HG03575 (cell line): ENCODE results near the gene ATRNL1.
A peak's percentile ranks its signal among the peaks of the same experiment; 100 is the strongest.
"Not testable (repeated sequence)": the region's sequence is repeated elsewhere in the genome, so short reads cannot be mapped to it uniquely, and the experiment has no call there.

Experiments used
- ATAC-seq: cut with Tn5 transposase; IDR thresholded peaks from one replicate; pipeline ENCODE4 v1.9.1; 2021; ENCODE audit not compliant: unreplicated experiment, insufficient number of reproducible peaks, low FRiP score; ENCODE audit errors: extremely low read depth

Gene ATRNL1

GRCh38 chr10:115171392-115171960 lies 78.3 kb downstream of the ATRNL1 start:
- no peak for ATAC-seq

- no peak for ATAC-seq
Observed at GRCh38 chr10:115173915-115174443, 80.8 kb downstream of the ATRNL1 start.

DNA sequence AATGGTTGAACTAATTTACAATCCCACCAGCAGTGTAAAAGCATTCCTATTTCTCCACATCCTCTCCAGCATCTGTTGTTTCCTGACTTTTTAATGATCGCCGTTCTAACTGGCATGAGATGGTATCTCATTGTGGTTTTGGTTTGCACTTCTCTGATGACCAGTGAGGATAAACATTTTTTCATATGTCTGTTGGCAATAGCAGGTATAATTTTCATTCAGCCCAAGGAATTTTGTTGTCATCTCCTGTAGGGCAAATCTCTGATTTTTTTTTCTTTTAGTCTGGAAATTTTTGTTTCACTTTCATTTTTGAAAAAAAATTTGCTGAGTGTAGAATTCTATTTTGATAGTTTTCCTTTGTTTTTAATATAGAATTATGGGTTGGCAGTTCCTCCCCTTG lies 114.1 kb downstream of the ATRNL1 start:
- ATAC-seq = not testable (repeated sequence)

- ATAC-seq = peak; percentile 55
Observed at GRCh38 chr10:115209133-115209532, 116.0 kb downstream of the ATRNL1 start.

- no peak for ATAC-seq
Observed at GRCh38 chr10:115214829-115215228, 121.7 kb downstream of the ATRNL1 start.

GRCh38 chr10:115219203-115219602 lies 126.0 kb downstream of the ATRNL1 start:
- ATAC-seq = no peak

DNA sequence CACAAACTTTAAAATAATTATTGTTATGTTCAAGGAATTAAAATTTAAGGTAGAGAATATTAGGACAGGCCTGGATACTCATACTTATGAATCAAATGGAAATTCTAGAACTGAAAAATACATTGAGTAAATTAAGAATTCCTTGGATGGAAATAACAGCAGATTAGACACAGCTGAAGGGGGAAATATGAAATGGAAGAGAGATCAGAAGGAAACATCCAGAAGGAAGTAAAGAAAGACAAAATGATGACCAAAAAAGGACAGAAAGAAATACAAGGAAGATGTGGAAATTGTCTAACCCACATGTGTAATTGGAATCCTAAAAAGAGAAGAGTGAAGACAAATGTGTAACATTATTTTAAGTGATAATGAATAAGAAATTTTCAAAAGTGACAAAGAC lies 128.9 kb downstream of the ATRNL1 start:
- ATAC-seq = no peak

DNA sequence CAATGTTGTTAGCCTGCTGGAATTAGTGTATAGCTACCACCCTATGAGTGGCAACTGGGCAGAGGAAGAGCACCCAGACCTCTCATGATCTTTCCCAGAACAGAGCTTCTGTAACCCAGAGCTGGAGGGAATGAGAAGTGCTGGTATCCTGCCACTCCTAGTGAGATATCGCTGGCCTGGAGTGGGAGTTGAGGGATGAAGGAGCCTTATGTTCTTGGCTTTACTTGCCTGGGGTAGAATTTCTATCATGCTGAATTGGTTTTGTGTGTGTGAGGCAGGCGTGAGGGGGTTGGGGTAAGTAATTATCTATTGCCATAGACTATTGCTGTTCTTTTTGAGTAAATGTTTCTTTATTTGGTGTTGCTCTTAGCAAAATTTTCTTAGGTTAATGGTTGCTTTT lies 146.6 kb downstream of the ATRNL1 start:
- ATAC-seq = no peak

- ATAC-seq = no peak
Observed at GRCh38 chr10:115250784-115251183, 157.6 kb downstream of the ATRNL1 start.

- ATAC-seq = not testable (repeated sequence)
Observed at GRCh38 chr10:115253765-115254164, 160.6 kb downstream of the ATRNL1 start.

DNA sequence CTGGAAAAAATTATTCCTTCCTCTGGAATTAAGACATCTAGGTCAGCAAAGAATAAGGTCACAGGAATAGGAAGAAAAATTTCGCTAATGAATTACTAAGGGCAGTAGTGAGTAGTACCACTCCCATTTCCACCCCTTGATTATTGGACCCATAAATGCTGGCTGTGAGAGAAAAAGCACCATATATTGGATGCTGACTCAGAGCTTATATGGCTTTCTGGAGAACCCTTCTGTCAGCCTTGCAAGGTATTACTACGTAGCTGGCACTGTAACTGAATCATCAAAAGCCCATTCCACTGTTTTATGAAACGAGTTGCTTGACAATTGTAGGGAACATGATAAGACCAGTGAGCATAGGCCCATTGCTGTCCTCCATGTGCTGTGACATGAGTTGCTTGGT lies 179.3 kb downstream of the ATRNL1 start:
- ATAC-seq = no peak

- no peak for ATAC-seq
Observed at GRCh38 chr10:115278294-115278693, 185.1 kb downstream of the ATRNL1 start.

DNA sequence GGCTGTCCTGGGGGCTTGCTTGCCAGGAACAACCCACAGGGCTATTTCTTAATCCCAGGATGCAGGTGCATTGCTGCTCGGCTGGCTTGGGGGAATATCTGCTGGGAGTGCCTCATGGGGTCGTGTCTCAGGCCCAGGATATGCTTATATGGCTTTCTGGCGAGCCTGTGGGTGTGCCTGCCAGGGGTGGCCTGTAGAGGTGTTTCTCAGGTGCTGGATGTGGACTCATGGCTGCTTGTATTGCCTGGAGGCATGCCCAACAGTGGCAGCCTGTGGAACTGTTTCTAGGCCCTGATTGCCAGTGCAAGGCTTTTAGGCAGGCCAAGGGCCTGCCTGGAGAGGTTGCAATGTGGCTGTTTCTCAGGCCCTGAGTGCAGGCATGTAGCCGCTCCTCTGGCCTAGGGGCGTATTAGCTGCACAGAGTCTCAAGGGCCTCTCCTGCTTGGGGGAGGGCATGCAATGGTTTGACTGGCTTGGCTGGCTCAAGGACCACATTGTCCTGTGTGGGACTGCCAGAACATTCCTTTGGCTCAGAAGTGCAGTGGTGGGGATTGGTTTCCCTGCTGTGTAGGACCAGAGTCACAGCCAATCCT lies 202.1 kb downstream of the ATRNL1 start:
- ATAC-seq = no peak

DNA sequence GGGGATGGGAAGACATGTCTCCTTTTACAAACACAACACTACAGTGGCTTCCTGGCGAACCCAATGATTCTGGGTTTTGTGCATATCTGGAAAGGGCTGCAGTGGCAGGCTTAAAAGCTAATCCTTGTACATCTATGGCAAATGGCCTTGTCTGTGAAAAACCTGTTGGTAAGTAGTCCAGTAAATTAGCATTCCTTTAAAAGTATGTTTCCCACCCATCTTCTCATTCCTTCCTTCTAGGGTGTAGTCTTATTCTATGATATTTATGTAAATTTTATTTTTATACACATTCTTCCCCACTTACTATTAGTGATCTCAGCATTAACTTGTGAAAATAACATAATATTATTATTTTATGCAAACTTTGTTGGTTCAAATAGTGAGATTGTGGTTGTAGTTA lies 206.9 kb downstream of the ATRNL1 start:
- ATAC-seq = no peak

- not testable (repeated sequence) for ATAC-seq
Observed at GRCh38 chr10:115319669-115320068, 226.5 kb downstream of the ATRNL1 start.

DNA sequence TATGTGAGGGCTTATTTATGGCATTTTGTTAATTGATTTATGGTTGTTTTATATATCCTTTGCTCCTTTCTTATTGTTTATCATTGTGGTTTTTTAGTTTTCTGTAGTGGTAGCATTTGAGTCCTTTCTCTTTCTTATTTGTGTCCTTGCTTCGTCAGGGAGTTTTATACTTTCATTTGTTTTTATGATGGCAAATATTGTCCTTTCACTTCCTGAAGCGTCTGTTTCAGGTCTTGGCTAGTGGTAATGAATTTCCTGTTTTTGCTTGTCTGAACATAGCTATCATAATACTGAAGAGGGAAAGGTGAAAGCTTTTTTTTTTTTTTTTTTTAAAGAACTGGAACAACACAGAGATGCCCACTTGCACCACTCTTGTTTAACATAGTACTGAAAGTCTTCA lies 228.2 kb downstream of the ATRNL1 start:
- peak; percentile 44 for ATAC-seq

DNA sequence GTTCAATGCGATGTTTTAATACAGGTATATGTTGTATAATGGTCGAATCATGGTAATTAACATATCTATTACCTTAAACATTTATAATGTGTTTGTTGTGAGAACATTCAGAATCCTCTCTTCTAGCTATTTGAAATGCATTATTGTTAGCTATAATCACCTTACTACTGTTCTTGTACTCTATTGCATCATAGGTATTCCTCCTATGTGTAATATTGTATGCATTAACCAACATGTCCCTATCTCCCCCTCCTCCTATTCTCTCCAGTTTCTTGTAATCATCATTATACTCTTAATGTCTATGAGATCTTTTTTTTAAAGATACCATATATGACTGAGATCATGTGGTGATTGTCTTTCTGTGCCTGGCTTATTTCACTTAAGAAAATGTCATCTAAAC lies 235.2 kb downstream of the ATRNL1 start:
- no peak for ATAC-seq

- ATAC-seq = no peak
Observed at GRCh38 chr10:115335366-115335765, 242.2 kb downstream of the ATRNL1 start.

GRCh38 chr10:115355162-115355760 lies 262.1 kb downstream of the ATRNL1 start:
- peak; percentile 53 for ATAC-seq

DNA sequence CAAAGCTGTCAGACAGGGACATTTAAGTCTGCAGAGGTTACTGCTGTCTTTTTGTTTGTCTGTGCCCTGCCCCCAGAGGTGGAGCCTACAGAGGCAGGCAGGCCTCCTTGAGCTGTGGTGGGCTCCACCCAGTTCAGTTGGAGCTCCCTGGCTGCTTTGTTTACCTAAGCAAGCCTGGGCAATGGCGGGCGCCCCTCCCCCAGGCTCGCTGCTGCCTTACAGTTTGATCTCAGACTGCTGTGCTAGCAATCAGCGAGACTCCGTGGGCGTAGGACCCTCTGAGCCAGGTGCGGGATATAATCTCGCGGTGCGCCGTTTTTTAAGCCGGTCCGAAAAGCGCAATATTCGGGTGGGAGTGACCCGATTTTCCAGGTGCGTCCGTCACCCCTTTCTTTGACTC lies 274.8 kb downstream of the ATRNL1 start:
- not testable (repeated sequence) for ATAC-seq
